PFSK-1 (cell line): ENCODE data around the gene TMED1.

ENCODE experiments used
- POLR2AphosphoS5 ChIP-seq: IDR thresholded peaks from 2 replicates; pipeline ENCODE4 v1.6.1; 2012; ENCODE audit warnings: low read depth, mild to moderate bottlenecking, control low read depth, low read length, moderate library complexity
- REST ChIP-seq, 2 experiments: IDR thresholded peaks; 2 replicates each; pipeline versions ENCODE4 v1.6.1 to v1.8.0; 2011 to 2012; ENCODE audit warnings: low read depth in 2 of 2, low read length in 2 of 2, control low read depth in 1 of 2, inconsistent platforms in 1 of 2, mild to moderate bottlenecking in 1 of 2, moderate library complexity in 1 of 2; ENCODE audit not compliant: insufficient read depth in 1 of 2
- TAF1 ChIP-seq: IDR thresholded peaks from 2 replicates; pipeline ENCODE4 v1.6.1; 2012; ENCODE audit warnings: low read length, control low read depth, borderline replicate concordance; ENCODE audit not compliant: insufficient read depth

- TF ChIP-seq TAF1 (no peak), POLR2AphosphoS5 (no peak), REST (IDR thresholded peaks at IDR 0.05; ENCODE audit: insufficient read depth in 1 of 2, low read depth in 2 of 2, low read length in 2 of 2) (no peak)
Observed at GRCh38 chr19:10826231-10826630, 9.8 kb downstream of the TMED1 start.
